Ascending aorta (tissue), 2 donors: Measurements from ENCODE around the gene AACS. TPM values are rescaled to one million over a fixed set of nuclear protein-coding genes. Genes with fewer than 3 reads are reported as not detected.
"Not testable (repeated sequence)": the region's sequence is repeated elsewhere in the genome, so short reads cannot be mapped to it uniquely, and the experiment has no call there.

Experiments
- DNase-seq, 2 donors: peaks; one replicate each; pipeline ENCODE4 v3.0.0-alpha.2; 2019; ENCODE audit warnings: low spot score in 2 of 2
- H3K27ac ChIP-seq, 2 donors: fragments of 200-600 bp; sonication (generic); one replicate each; pipeline ENCODE4 v1.5.1; 2016 to 2017; ENCODE audit warnings: mild to moderate bottlenecking in 1 of 2
- H3K27me3 ChIP-seq: fragments of 200-600 bp; sonication (generic); one replicate; pipeline ENCODE4 v1.5.1; 2017
- H3K36me3 ChIP-seq, 2 donors: fragments of 200-600 bp; sonication (generic); one replicate each; pipeline ENCODE4 v1.5.1; 2016
- H3K4me1 ChIP-seq, 2 donors: fragments of 200-600 bp; sonication (generic); one replicate each; pipeline ENCODE4 v1.5.1; 2016 to 2017; ENCODE audit warnings: mild to moderate bottlenecking in 1 of 2
- H3K4me3 ChIP-seq, 2 donors: fragments of 200-600 bp; sonication (generic); one replicate each; pipeline ENCODE4 v1.5.1; 2016 to 2017; ENCODE audit warnings: mild to moderate bottlenecking in 1 of 2
- H3K9me3 ChIP-seq, 2 donors: fragments of 200-600 bp; sonication (generic); one replicate each; pipeline ENCODE4 v1.5.1; 2016
- intact Hi-C: fragments of 100-400 bp; cut with DNase I; formaldehyde crosslinking; loops from one replicate; pipeline ENCODE4 v1.15.1; 2023
- total RNA-seq: library from RNA; depleted of rRNA; stranded (reverse); fragments of >200 nt; gene quantifications from one replicate; pipeline ENCODE4 v1.1.0, GENCODE V29; 2016
- TF ChIP-seq, protein P1 (sequence below), 3 experiments: fragments of 200-600 bp in 2 of 3; fragments of 450-650 bp in 1 of 3; sonication (generic) in 2 of 3; IDR thresholded peaks; one replicate each; pipeline ENCODE4 v1.5.1; 2016 to 2019; ENCODE audit warnings: antibody characterized with exemption in 3 of 3, mild to moderate bottlenecking in 1 of 3, moderate library complexity in 1 of 3

The AACS gene
- total RNA-seq, 1 donor from 2014 or later: 7.0 TPM

DNA sequence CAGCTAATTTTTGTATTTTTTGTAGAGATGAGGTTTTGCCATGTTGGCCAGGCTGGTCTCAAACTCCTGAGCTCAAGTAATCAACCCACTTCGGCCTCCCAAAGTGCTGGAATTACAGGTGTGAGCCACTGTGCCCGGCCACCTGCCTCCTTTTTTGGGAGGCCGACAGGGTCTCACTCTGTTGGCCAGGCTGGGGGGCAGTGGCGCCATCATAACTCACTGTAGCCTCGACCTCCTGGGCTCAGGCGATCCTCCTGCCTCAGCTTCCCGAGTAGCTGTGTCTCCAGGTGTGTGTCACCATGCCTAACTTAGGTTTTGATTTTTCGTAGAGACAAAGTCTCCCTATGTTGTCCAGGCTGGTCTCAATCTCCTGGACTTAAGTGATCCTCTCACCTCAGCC, 70.7 kb downstream of the AACS start:
- no peak for DNase-seq
- H3K36me3 ChIP-seq: peaks cover 16 to 28% of the 10 kb centered on the region in 2 donors
- intact Hi-C loops: no loop called here
- no peaks in the 10 kb centered on the region for H3K9me3 ChIP-seq
- no peaks in the 10 kb centered on the region for H3K4me1 ChIP-seq
- H3K27me3 ChIP-seq: no peaks in the 10 kb centered on the region
- no peak overlapping the region for H3K27ac ChIP-seq
- no peak overlapping the region for H3K4me3 ChIP-seq
- TF ChIP-seq, protein P1, sequence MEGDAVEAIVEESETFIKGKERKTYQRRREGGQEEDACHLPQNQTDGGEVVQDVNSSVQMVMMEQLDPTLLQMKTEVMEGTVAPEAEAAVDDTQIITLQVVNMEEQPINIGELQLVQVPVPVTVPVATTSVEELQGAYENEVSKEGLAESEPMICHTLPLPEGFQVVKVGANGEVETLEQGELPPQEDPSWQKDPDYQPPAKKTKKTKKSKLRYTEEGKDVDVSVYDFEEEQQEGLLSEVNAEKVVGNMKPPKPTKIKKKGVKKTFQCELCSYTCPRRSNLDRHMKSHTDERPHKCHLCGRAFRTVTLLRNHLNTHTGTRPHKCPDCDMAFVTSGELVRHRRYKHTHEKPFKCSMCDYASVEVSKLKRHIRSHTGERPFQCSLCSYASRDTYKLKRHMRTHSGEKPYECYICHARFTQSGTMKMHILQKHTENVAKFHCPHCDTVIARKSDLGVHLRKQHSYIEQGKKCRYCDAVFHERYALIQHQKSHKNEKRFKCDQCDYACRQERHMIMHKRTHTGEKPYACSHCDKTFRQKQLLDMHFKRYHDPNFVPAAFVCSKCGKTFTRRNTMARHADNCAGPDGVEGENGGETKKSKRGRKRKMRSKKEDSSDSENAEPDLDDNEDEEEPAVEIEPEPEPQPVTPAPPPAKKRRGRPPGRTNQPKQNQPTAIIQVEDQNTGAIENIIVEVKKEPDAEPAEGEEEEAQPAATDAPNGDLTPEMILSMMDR (IDR thresholded peaks at IDR 0.05): no peak

DNA sequence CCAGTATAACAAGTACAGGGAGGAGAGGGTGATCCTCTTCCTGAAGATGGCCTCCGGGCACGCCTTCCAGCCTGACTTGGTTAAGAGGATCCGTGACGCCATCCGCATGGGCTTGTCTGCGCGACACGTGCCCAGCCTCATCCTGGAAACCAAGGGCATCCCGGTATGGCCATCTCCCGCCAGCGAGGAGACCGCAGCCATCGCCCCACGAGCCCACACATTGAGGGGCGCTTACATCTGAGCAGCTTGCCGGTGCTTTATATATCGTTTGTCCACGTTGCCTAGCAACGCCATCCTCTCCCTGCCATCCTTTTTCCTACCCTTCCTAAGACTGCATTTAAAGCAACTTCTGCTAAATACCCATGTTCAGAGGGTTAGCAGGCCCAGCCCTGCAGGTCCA, 71.5 kb downstream of the AACS start:
- peaks cover 16 to 28% of the 10 kb centered on the region in 2 donors for H3K36me3 ChIP-seq
- intact Hi-C loops: no loop called here
- no peak overlapping the region for H3K27ac ChIP-seq
- TF ChIP-seq, protein P1 (IDR thresholded peaks at IDR 0.05): no peak
- H3K27me3 ChIP-seq: no peaks in the 10 kb centered on the region
- DNase-seq: no peak
- H3K9me3 ChIP-seq: no peaks in the 10 kb centered on the region
- H3K4me1 ChIP-seq: no peaks in the 10 kb centered on the region
- no peak overlapping the region for H3K4me3 ChIP-seq

- Histone ChIP-seq H3K4me3 (no peak overlapping the region), H3K4me1 (no peaks in the 10 kb centered on the region), H3K9me3 (no peaks in the 10 kb centered on the region), H3K27me3 (no peaks in the 10 kb centered on the region), H3K27ac (no peak overlapping the region), H3K36me3 (peaks cover 16 to 28% of the 10 kb centered on the region in 2 donors)
- intact Hi-C loops: no loop called here
- TF ChIP-seq, protein P1 (IDR thresholded peaks at IDR 0.05): no peak
- no peak for DNase-seq
These were observed 72.6 kb downstream of the AACS start for GRCh38 chr12:125137766-125138344.

DNA sequence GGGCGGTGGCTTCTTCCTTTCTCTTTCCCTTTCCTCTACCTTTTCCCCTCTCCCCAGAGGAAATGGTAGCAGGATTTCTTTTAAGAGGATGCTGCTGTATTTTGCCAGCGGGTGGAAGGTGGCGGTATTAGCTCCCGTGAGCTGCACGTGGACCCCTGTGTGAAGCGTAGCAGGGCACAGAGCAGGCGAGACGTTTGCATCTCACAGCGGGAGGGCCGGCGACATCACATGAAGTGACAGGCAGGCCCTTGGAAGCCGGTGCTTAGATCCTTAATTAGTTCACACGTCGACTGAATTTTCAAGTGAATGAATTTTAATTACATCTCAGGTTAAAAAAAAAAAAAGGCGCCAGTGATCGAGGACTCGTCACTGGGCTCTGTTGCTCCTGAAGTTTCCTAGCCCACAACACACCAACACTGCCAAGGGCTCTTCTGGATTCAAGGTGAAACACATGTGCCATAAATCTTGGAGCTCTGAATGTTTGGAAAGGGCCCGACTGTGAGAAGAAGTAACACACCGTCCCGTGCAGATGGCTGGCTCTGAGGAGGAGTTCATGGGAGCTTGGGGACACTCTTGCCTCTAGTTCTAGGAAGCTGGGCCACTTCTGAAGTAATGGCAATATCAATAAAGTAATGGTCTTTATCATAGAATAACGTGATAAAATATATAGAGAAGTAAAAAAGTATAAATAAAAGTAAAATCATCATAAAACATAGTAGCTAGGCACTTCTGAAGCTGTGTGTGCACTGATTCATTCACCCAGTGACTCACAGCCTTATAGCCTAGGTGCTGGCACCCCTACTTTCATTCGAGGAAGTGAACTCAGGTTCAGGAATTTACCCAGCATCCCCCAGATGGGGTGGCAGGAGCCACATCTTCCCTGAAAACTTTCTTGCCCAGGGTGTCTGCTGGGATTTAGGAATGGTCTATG, 75.3 kb downstream of the AACS start:
- no peaks in the 10 kb centered on the region for H3K4me1 ChIP-seq
- peaks cover 5 to 19% of the 10 kb centered on the region in 2 donors for H3K36me3 ChIP-seq
- H3K27me3 ChIP-seq: no peaks in the 10 kb centered on the region
- TF ChIP-seq, protein P1 (IDR thresholded peaks at IDR 0.05): no peak
- no peak overlapping the region for H3K27ac ChIP-seq
- H3K4me3 ChIP-seq: no peak overlapping the region
- no peaks in the 10 kb centered on the region for H3K9me3 ChIP-seq
- intact Hi-C loops: no loop called here
- no peak for DNase-seq

- peaks cover 0 to 13% of the 10 kb centered on the region in 2 donors for H3K36me3 ChIP-seq
- H3K9me3 ChIP-seq, DNase-seq, intact Hi-C loops, H3K27ac ChIP-seq, H3K27me3 ChIP-seq, H3K4me1 ChIP-seq, H3K4me3 ChIP-seq: not testable (repeated sequence)
These were observed 76.0 kb downstream of the AACS start for GRCh38 chr12:125141210-125141573.

- H3K4me3 ChIP-seq: no peak overlapping the region
- no peak for DNase-seq
- TF ChIP-seq, protein P1 (IDR thresholded peaks at IDR 0.05): no peak
- H3K36me3 ChIP-seq: peaks cover 0 to 5% of the 10 kb centered on the region in 2 donors
- no peaks in the 10 kb centered on the region for H3K9me3 ChIP-seq
- no peaks in the 10 kb centered on the region for H3K4me1 ChIP-seq
- intact Hi-C loops: no loop called here
- H3K27ac ChIP-seq: no peak overlapping the region
- H3K27me3 ChIP-seq: no peaks in the 10 kb centered on the region
These were observed 77.4 kb downstream of the AACS start for GRCh38 chr12:125142601-125143000.
